GM21737 (cell line): ENCODE data around the gene GAMT.
"Not testable (repeated sequence)": the region's sequence is repeated elsewhere in the genome, so short reads cannot be mapped to it uniquely, and the experiment has no call there.

Experiments used
- ATAC-seq: cut with Tn5 transposase; IDR thresholded peaks from one replicate; pipeline ENCODE4 v1.9.1; 2021; ENCODE audit warnings: mild to moderate bottlenecking, moderate library complexity; ENCODE audit not compliant: unreplicated experiment

GAMT gene

DNA sequence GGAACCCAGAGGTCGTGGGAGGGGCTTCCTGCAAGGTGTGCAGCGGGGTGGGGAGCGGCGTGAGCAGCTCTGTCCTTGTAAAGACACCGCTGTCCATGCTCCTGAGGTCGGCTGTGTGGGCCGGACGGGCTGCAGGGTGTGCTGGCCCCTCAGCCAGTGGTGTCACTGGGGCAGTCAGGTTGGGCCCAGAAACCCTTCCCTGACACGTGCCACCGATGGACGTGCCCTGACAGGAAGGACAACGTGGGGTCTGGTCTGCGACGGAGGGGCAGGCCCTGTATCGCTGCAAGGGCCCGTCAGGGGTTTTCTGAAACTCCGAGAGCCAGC lies 32.7 kb upstream of the GAMT start:
- ATAC-seq, result no peak

DNA sequence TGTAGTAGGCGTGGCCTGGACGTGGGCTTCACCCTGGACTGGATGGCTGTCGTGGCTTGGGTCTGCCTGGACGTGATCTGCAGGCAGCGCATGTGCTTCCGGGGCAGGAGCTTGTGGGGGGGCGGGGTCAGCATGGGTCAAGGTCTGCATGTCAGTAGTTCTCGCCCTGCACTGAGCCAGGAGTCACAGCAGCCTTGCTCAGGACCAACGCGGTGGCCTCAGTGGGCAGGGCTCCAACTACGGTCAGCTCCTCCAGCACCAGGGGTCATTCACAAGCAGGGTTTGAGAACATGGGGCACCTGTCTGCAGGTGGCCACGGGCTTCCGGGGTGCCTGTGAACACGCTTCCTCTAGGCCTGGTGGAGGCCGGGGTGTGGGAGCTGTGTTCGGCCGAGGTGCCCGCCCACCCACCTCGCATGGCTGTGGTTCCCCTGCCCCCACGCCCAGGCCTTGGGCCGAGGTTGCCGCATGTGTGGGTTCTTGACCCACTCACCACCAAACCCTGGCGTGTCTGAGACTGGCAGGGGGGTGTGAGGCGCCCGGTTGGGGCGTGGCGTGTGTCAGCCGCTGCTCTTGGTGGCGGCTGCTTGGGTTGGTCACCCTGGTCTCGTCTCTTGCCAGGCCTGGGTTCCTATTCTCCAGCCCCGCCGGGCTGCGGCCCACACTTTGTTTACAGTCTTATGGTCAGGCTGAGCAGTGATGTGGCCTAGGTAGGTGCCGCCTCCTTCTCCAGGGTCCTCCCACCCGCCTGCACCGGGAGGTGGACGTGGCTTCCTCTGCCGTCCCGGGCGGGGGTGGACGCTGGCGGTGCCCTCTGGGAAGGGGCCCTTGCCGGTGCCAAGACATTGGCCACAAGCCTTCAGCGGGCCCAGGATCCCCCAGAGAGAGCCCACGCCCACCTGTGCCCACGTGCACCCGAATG lies 32.0 kb upstream of the GAMT start:
- no peak for ATAC-seq

DNA sequence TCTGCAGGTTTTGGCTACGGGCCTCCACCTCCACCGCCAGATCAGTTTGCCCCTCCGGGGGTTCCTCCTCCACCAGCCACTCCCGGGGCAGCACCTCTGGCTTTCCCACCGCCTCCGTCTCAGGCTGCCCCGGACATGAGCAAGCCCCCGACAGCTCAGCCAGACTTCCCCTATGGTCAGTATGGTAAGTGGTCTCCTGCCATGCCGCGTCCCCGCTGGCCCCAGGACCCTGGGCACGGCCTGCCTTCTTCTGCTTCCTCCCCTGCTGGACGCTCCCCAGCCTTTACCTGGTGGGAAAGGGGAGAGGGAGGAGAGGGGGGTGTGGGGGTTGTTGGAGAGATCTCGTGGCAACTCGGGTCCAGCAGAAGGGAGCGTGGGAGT lies 31.2 kb upstream of the GAMT start:
- no peak for ATAC-seq

DNA sequence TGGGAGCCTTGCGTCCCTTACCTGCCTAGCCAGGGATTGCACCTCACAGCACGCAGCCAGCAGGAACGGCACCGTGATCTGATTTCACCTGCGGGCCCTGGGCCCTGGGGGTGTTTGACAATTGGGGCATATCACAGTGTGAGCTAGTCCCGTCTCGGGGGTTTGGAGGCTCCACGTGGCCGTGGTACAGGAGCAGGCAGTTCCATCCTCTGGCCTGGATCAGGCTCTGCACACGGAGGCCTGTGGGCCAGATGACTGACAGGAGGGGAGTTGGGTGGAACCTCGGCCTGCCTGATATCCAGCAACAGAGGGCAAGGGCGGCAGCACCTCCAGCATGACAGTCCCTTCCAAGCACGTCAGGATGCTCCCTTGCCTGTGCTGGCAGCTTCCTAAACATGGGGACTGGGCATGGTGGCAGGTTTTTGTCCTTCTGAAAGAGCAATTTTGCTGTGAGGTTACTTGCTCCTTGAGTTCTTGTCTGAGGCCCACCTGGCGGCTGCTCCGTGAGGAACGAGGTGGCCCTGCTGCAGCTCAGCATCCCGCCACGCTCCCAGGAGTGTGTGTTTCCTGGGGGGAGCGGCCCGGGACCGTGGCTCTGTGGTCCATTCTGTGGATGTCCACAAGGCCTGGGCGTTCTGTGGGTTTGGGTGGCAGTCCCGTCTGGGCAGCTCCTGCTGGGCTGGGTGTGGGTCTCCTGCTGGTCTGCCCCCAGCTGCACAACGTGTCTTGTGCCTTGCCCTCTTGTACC lies 30.6 kb upstream of the GAMT start:
- ATAC-seq, result no peak

DNA sequence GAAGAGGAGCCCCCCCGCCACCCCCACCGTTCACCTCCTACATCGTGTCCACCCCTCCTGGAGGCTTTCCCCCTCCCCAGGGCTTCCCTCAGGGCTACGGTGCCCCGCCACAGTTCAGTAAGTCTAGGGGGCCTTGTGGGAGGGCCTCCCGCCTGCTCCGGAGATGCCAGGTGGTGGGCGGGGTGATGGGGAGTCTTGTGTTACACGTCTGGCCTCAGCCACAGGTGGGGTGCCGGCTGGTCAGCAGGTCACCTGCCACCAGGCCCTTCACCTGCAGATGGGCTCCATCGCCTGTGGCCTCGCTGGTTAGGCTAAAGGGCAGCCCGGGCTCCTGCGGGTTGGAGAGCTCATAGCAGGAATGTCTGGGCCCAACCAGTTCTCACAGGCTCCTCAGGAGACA lies 28.9 kb upstream of the GAMT start:
- ATAC-seq, result no peak

DNA sequence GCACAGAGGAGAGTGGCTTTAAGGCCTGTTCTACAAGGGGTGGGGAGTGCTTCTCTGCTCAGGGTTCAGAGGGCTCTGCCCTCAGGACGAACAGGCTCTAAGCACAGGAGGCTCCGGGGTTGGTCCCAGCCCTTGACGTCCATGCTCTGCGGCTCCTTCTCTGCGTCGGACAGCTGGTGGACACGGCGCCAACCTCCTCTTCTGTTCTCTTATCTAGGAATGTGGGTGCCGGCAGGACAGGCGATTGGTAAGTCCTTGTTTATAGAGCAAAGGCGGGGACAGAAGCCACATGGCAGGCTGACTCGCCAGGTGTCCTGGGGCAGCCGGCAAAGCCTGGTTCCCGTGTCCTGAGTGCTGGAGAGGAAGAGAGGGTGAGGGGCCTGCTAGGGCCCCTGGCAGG lies 28.4 kb upstream of the GAMT start:
- no peak for ATAC-seq

DNA sequence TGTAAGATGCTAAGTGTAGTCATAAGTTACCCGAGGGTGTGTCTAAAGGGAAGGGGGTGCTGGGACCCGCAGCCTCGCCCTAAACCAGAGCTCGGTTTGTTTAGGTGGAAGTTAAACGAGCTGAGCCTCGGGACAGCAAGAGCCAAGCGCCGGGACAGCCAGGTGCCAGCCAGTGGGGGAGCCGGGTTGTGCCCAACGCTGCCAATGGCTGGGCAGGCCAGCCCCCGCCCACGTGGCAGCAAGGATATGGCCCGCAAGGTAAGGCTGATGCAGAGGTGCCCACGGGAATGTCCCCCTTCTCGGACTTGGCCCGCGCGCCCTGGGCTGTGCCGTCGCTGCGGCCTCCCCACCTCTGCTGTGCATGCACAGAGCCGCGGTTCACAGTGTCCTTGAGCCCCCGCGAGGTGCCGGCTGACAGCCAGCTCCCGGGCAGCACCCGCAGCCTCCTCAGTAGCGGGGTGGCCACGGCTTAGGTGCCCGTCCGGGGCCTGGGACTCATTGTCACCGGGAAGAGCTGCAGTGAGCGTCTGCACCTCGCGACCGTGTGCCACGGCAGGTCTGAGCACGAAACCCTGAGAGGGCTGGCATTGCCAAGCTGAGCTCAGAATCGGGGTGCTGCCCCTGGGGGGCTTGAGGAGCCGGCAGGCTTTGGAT lies 27.5 kb upstream of the GAMT start:
- ATAC-seq, result no peak

DNA sequence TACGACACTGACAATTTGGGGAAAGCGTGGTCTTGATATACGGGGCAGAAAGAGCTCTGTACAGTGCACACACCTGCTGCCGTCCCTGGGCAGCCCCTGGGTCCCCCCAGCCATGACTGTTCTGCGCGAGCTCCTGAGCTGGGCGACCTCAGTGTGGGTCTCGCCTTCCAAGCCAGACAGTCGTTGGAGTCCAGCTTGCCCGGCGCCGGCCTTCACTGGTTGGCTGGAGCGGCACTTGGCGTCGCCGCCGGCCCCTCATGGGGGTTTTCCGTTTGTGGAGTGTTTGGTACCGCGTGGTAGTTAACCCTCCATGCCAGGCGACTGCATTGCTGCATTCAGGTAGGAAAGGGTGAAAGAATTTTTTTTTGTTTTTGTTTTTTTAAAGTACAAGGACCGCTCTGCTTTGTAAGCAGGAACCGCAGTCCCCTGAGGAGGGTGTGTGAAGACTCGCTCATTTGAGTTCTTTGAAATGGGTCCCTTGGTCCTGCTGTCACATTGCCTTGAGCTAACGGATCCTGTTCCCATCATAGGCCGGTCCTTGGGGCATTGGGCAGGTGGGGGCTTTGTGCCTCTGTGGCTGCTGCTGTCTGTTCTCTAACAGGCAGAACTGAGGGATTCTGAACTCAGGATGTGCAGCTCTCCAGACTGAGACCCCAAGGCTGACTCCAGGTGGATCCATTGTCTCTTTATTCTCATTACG lies 26.0 kb upstream of the GAMT start:
- ATAC-seq, result no peak

DNA sequence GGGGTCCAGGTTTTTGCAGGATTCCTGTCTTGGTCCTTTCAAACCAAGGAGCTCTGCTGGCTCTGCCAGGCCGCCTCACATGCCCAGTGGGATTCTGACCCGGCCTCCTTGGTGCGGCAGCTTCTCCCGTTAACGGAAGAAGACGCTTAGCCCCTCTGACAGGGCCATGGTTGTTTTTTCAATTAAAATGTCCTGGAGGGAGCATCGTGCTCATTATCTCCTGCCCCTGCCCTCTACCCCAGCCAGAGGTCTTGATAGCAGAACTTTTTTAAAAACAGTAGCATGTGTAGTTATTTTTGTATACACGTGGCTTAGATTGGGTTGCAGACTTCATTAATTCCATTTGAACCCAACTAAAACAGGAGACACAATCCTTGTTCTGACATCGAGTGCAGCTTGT lies 25.4 kb upstream of the GAMT start:
- no peak for ATAC-seq

DNA sequence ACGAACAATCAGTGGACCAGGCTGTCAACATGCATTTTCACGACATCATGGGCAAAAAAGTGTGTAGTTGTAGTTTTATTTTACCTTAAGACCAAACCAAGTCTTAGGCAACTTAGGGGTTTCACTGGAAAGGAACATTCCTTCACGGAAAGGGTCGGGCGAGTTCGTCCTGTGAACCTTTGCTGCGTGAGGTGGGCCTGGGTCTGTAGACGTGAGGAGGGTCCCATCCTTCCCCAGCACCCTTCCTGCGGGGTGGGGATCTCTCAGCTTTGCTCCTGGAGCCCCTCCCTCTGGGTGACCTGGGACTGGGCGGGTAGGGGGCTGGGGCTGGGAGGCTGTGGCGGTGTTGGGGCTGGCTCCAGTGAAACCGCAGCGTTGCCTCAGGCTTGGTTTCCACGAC lies 24.6 kb upstream of the GAMT start:
- no peak for ATAC-seq

DNA sequence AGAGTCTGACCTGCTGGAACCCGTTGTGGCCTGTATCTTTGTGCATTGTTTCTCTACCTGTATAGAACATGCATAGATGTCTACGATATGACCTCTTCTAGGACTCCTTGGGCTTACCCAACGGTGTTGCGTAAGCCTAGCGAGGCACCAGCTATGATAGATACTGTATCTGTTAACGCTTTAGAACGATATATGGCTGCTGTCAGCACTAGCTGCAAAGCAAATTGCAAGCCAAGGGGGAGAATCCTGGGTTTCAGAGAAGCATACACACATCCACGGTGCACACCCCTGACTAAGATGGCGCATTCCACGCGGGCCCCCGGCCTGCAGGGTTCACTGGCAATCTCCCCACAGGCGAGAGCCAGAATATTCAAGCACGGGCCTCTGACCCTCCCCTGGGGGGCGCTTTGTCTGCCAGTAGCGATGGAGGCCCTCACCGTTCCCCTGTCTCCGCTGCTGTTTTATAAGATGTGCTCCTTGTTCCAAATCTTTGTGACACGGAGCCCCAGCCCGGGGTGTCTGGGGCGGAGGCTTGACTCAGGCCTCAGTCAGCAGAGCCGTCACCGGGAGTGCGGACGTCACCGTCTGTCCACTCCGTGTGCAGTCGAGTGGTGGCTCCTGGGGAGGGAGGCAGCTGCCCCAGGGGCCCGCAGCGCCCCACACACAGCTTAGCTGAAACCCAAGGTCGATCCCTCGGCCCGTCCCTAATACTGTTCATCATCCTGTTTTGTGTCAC lies 23.9 kb upstream of the GAMT start:
- ATAC-seq, result no peak

DNA sequence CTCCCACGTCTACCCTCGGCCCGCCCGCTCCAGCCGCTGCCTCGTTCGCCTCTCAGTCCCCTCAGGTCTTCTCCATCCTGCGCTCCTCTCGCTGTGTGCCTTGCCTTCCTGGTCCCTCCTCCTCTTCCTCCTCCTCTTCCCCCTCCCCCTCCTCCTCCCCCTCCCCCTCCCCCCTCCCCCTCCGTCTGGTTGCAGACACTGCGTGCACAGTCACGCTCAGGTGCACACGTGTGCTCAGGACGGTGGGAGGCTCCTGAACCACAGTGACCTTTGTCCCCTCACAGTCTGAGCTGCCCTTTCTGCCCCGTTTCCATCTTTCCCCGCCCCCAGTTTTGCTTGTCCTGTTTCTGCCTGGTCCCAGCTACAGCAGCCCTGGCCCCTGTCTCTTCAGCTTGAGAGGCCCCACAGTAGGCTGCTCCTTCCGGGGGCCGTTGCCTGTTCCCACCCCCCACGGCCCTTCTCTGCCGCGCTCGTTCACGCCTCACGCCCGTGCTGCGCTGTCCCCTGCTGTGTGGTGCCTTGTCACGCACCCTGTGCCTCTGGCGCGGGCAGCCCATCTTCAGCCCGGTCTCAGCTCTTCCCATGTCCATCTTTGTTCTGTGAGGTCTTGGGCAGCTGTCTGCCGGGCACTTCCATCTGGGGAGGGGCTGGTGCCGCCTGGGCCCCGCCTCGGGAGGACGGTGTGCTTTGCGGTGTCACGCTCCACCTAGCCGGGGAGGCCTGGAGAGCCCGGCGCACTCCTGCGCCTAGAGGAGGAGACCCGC lies 23.0 kb upstream of the GAMT start:
- no peak for ATAC-seq

DNA sequence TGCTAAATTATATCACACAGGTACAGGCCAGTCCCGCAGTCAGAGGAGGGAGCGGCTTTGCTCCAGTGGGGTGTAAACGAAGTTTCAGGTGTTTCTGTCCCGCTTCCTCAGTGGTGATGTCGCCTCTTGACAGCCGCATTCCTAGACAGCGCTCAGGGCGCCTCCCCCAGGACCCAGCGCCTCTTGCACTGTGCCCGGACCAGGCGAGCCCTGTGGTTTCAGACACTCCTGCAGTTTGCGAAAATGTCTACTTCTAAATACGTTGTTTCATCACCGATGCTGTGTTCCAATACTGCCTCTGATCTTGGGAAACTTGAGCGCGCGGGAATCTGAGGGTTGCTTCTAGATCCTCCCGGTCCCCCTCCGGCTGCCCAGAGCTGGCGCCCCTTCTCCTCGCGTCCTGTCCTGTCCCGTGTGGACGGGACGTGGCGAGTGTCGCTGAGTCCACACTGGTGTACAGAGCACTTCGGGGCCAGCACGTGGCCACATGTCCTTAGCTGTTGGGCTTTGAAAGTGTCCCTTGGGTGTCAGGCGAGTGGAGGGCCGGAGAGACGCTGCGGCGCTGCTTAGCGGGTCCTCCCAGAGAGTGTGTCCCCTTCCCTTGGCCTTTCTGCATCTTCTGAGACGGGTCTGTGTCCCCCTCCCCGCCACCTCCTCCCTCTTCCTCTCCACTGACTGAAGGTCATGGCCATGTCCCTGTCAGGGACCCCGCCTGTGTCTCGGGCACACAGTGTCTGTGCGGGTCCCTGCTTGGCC lies 22.3 kb upstream of the GAMT start:
- ATAC-seq, result no peak

DNA sequence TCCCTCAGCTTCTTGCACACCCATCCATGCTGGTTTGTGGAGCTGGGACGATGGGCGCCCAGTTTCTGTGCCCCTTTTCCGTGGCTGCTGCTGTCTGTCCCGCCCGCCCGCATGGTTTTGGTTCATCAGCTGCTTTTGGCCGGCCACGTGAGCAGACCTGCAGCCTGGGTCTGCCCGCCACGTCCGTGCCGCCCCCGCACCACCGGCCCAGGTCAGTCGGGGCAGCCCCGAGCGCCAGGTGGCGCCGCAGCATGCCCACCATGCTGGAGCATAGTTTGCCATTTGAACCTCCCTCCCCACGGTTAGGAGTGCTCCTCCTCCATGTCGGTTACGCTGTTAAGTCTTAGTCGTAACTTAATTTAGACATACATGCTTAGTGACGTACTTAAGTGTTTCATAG lies 21.6 kb upstream of the GAMT start:
- no peak for ATAC-seq

DNA sequence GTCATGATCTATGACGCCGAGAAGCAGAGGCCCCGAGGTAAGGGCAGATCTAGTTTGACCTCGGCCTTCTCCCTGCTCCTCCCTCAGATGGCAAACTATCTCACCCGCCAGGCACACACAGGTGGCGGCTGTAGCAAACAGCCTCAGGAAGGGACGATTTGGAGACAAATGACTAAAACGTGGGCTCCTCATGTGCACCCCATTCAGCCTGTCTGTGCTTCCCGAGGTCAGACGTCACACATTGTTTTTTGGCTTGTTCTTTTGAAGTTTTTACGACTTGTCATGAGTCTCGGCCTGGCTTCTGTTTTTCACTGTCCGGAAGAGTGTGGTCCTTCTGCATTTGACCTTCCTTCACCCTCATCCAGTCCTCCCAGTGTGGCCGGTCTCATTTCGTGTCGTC lies 21.0 kb upstream of the GAMT start:
- no peak for ATAC-seq

DNA sequence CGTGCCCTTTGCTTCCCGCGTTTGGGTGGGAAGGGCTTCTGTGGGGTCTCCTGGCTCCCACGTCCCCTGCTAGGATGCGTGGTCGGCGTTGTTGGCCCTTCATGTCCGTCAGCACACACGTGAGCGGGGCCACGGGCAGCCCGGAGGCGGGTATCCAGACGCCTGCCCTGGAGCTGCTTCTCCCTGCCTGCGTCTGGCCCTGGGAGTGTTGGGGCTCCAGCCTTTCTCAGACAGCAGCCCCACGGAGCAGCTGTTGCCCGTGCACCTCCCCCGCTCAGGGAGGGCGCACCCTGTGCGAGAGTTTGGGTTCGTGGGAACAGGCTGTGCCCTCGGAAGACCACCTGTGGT lies 20.6 kb upstream of the GAMT start:
- ATAC-seq, result no peak

DNA sequence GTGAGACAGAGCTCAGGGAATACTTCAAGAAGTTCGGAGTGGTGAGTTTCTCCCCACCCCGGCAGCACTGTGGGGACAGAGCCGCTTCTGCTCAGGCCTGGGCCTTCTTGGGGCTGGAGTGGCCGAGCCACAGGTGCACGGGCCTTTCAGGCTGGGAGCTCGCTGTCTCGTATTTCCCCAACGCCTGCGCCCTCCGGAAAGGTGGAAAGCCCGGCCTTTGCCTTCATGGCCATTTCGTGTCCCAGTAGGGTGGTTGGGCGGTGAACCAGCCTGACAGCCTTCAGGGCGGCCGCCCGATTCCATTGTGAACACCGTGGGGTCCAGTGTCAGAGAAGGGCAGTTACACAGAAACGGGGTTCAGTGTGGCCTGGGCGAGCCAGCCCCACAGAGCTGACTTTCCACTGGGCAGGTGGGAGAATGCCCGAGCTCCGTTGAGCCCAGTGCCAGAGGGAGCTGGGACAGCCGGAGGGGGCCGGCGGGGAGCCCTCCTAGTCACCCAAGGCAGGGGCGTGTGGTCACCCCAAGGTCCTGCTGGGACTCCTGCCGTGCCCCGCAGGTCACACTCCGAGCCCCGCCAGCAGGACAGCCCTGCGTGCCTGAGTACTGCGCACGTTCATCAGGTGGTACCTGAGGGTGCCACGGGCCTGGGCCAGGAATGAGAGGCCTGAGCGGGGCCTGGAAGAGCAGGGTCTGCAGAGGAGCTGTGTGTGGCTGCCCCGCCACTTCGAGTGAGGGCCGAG lies 20.0 kb upstream of the GAMT start:
- ATAC-seq, result no peak

DNA sequence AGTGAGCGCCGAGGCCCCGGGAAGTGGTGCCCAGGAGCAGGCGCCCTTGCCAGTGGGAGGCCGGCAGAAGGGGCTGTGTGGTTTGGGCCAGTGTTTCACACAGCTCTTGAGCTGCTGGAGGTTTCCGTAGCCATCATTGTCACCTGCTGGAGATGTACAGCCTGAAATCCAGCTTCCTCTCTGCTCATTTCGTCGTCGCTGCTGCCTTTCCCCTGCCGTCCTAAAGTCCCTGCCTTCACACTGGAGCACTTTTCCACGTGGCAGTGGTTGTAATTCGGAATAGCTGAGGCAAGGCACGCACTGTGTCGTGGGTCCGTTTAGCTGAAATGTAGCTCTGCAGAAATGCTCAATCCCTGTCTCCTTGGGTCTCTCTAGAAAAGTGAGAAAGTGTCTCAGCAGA lies 19.2 kb upstream of the GAMT start:
- ATAC-seq, result no peak

DNA sequence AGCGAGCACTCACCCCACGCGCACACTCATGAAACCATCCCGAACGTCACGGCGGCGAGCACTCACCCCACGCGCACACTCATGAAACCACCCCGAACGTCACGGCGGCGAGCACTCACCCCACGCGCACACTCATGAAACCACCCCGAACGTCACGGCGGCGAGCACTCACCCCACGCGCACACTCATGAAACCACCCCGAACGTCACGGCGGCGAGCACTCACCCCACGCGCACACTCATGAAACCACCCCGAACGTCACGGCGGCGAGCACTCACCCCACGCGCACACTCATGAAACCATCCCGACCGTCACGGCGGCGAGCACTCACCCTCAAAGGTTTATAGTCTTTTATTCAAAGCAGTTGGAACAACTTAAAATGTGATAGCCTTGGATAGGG lies 18.7 kb upstream of the GAMT start:
- ATAC-seq, result not testable (repeated sequence)
